HT-29 (cell line): ENCODE measurements around the gene SLC2A11. TPM values are rescaled to one million over a fixed set of nuclear protein-coding genes. Genes with fewer than 3 reads are reported as not detected.

ENCODE experiments used
- DNase-seq: peaks from one replicate; pipeline ENCODE4 v3.0.0-alpha.2; 2015; ENCODE audit warnings: low spot score
- total RNA-seq: library from RNA; depleted of rRNA; stranded (reverse); fragments of >200 nt; shearing (Covaris generic); gene quantifications from 2 replicates; pipeline ENCODE4 v1.2.3, GENCODE V29; 2014; rRNA removed

SLC2A11 gene, protein sequence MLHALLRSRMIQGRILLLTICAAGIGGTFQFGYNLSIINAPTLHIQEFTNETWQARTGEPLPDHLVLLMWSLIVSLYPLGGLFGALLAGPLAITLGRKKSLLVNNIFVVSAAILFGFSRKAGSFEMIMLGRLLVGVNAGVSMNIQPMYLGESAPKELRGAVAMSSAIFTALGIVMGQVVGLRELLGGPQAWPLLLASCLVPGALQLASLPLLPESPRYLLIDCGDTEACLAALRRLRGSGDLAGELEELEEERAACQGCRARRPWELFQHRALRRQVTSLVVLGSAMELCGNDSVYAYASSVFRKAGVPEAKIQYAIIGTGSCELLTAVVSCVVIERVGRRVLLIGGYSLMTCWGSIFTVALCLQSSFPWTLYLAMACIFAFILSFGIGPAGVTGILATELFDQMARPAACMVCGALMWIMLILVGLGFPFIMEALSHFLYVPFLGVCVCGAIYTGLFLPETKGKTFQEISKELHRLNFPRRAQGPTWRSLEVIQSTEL
- total RNA-seq: 7.7 and 9.7 TPM in 2 replicates

GRCh38 chr22:23857606-23858483 lies at the start of gene SLC2A11:
SLC2A11 (plus strand) TSS chr22:23857875; CDS start chr22:23858000, 125 bp downstream.
- peak; percentile 97 for DNase-seq

GRCh38 chr22:23812378-23812777 lies 45.3 kb upstream of the SLC2A11 start:
- DNase-seq: no peak

DNA sequence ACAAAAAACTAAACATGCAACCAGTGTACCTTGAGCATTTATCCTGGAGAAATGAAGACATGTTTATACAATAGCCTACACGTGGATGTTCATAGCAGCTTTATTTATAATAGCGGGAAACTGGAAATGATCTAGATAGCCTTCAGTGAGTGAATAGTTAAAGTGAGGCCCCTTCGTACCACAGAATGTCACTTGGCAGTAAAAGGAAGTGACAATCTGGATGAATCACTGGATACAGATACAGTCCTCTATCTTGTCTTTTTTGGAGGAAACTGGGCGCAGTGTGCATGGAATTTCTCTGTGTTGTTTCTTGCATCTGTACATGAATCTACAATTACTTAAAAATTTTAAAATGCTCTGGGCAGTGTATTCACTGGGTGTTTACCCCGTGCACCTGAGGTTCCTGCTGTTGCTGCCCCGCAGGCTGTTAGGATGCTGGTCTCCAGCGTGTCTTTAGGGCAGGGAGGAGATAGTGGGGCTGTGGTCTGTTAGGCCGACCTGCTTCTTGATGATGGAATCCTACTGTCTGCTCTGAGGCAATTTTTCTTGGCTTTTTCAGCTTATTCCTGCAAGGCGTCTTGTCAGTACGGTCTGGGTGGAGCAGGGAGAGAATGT lies 42.0 kb upstream of the SLC2A11 start:
- DNase-seq: no peak

DNA sequence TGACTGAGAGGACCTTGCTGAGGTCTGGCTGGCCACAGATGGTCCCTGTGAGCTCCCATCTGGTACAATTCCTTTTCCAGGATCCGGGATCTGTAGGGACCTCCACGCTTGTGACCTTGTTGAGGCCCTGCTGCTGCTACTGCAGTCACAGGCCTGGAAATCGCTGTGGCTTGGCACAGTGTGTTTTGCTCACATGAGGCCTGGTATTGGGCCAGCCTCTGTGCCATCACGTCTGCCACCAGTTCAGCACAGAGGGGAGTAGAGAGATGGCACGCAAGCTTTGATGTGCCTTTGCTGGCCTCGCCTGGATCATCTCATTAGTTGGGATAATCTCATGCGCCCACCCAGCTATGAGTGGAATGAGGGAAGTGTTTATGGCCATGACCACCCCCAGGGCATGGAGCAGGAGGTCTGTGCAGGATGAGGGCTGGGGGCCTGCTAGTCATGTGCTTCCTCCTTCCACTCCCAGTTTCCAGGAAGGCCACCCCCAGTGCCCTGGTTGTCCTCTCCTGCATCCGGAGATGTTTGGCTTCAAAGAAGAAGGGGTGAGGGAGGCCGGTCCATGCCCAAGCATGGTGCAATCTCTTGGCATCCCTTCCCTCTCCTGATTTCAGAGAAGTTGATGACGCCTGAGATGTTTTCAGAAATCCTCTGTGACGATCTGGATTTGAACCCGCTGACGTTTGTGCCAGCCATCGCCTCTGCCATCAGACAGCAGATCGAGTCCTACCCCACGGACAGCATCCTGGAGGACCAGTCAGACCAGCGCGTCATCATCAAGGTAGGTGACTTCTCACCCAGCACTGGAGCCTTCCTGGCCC lies 41.3 kb upstream of the SLC2A11 start:
- DNase-seq: no peak

- DNase-seq: no peak
Observed at GRCh38 chr22:23817146-23817545, 40.5 kb upstream of the SLC2A11 start.

DNA sequence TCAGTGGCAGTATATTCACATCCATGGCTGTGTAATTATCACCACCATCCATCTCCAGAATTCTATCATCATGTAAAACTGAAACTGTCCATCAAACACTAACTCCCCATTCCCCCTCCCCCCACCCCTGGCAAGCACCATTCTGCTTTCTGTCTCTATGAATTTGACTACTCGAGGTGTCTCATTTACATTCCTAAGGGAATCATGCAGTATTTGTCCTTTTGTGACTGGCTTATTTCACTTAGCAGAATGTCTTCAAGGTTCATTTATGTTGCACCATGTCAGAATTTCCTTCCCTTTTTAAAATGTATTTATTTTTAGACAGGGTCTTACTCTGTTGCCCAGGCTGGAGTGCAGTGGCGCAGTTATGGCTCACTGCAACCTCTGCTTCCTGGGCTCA lies 39.1 kb upstream of the SLC2A11 start:
- DNase-seq: no peak

- DNase-seq: no peak
Observed at GRCh38 chr22:23820748-23821211, 36.9 kb upstream of the SLC2A11 start.

GRCh38 chr22:23822101-23822671 lies 35.5 kb upstream of the SLC2A11 start:
- DNase-seq: no peak

- DNase-seq: no peak
Observed at GRCh38 chr22:23823331-23823791, 34.3 kb upstream of the SLC2A11 start.

GRCh38 chr22:23824476-23825245 lies 33.0 kb upstream of the SLC2A11 start:
- DNase-seq: no peak

DNA sequence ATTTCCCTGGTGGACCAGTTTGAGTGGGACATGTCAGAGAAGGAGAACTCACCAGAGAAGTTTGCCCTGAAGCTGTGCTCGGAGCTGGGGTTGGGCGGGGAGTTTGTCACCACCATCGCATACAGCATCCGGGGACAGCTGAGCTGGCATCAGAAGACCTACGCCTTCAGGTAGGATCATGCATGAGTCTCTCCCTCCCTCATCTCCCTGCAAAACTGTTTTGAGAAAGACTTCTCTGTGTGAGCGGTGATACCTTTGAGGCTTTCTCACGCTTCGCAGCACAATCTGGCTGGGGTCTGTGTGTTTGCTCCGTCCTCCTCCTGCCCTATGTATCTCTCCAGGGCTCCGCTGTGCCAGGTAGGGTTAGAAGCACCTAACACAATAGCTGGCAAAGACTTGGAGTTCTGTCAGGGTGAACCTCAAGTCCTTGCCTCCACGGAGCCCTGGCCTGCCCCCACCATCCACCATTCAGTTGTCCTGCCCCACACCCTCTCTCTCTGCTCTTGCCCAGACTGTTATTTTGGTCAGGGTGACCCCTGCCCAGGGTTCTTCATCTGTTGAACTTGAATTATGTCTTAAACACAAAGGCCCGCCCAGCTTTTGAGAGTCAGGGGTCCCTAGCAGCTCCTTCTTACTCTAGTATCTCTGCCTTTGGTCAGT lies 32.3 kb upstream of the SLC2A11 start:
- no peak for DNase-seq

DNA sequence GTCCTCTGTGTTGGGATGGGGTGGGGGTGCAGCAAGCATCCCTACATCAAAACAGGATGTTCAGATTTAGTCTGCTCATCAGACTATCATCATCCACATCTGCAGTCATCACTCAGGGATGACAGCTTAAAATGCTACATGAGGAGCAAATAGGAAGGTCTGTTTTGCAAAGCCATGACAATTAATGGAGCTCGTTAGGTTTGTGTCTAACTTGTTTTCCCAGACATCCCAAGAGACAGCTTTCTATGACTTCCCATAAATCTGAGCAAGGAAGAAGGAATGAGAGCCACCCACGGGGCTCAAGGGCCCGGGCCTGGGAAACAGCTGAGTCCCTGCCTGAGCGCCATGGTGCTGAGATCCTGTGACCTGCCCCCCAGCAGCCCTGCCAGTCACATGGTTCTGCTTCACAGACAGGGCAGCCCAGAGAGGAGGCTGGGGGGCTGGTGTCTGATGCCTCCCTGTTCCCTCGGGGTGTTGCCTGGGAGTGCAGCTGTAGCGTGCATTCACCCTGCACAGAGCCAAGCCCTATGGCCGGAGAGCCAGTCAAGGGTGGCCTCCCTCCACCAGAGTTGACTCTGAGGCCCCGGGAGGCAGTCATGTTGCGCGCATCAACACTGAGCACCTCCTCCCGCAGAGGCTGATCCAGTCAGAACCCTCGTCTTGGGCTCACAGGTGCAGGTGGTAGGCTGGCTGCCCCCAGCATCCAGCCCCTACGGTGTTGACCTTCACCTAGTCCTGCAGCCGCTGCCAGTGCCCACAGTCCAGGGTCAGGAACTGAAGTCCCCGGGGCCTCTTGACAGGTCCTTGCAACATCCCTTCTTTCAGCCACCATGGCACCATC lies 30.9 kb upstream of the SLC2A11 start:
- DNase-seq: no peak

GRCh38 chr22:23827351-23827995 lies 30.2 kb upstream of the SLC2A11 start:
- DNase-seq: no peak

DNA sequence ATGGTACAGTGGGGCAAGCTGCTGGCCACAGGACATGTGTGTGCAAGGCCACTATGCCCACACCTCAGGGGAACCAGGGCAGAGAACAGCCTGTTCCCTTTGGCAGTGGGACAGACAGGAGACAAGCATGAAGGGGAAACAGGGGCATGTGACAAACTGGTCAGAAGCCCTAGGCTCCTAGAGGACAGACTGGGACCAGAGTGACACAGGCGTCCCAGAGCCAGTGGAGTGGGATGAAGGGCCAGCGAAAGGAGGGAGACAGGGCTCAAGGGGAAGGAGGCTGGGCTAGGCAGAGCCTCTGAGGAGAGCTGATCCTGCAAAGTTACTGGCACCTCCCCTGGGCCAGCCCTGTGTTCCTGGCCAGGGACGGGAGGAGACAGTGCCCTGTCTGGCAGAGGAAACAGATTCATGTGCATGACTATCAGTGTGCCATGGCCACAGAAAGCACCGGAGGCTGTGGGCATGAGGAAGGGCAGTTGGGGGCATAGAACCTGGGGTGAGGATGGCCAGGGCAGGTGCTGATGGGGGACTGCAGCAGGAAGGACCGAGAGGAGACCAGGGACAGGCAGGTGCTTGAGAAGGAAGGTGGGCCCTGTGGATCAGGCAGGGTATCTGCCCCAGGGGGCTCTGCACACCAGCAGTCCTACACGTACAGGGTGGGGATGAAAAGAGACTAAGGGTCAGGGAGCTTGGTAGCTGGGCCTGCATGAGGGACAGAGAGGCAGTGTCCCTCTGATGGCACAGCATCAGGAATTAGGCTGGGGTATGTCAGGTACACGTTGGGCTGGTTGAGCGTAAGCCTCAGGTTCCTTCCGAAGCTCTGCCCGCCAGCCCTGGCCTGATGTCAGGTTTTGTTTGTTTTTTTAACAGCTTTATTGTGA lies 28.6 kb upstream of the SLC2A11 start:
- DNase-seq: no peak

DNA sequence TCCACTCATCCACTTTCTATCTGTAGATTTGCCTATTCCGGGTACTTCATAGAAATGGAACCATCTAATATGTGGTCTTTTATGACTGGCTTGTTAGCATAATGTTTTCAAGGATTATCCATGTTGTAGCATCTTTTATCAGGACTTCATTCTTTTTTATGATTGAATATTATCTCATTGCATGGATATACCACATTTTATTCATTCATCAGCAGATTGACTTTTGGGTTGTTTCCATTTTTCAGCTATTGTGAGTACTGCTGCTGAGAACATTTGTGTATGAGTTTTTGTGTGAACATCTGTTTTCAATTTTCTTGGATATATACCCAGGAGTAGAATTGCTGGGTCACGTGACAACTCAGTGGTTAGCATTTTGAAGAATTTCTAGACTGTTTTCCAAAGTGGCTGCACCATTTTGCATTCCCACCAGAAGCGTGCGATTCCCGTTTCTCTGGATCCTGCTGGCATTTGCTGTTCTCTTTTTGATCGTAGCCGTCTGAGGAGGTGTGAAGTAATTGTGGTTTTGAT lies 27.8 kb upstream of the SLC2A11 start:
- no peak for DNase-seq

DNA sequence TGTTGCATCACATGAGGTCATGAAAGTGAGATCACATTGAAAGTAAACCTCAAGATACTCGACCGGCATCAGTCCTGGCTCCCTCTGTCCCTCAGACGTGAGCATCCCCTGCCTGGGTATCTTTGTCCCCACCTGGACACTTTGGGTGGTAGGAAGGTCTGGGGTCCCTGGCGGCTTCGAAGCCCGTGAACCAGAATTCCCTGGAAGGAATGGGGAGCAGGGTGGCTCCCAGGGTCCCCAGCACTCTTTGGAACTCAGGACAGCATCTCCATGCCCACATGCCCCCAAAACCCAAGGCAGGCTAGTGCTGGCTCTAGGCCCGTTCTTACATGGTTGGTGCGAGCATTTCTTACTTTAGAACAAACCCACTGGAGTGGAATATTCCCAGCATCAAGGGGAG lies 26.4 kb upstream of the SLC2A11 start:
- no peak for DNase-seq
